Liver (tissue), 3 donors: ENCODE measurements around the gene BCL7C.

Source experiments
- CTCF ChIP-seq: fragments of 150-350 bp; IDR thresholded peaks from 2 replicates; pipeline ENCODE4 v1.5.1; 2017; ENCODE audit warnings: improper control_type of control experiment, low read depth, low read length; ENCODE audit not compliant: missing input control
- FOXA1 ChIP-seq: IDR thresholded peaks from 2 replicates; pipeline ENCODE4 v1.6.1; 2016; ENCODE audit warnings: antibody characterized with exemption
- HNF4A ChIP-seq, 2 donors: conservative IDR thresholded peaks; 2 replicates each; pipeline ENCODE4 v1.6.1; 2016; ENCODE audit warnings: antibody characterized with exemption in 2 of 2, mild to moderate bottlenecking in 2 of 2
- RAD21 ChIP-seq, 2 donors: IDR thresholded peaks; 2 replicates each; pipeline ENCODE4 v1.6.1; 2016; ENCODE audit warnings: antibody characterized with exemption in 2 of 2, mild to moderate bottlenecking in 2 of 2
- TAF1 ChIP-seq: conservative IDR thresholded peaks from 2 replicates; pipeline ENCODE4 v1.6.1; 2016; ENCODE audit warnings: antibody characterized with exemption, mild to moderate bottlenecking
- donor health status: healthy.
- donor health status: healthy.

DNA sequence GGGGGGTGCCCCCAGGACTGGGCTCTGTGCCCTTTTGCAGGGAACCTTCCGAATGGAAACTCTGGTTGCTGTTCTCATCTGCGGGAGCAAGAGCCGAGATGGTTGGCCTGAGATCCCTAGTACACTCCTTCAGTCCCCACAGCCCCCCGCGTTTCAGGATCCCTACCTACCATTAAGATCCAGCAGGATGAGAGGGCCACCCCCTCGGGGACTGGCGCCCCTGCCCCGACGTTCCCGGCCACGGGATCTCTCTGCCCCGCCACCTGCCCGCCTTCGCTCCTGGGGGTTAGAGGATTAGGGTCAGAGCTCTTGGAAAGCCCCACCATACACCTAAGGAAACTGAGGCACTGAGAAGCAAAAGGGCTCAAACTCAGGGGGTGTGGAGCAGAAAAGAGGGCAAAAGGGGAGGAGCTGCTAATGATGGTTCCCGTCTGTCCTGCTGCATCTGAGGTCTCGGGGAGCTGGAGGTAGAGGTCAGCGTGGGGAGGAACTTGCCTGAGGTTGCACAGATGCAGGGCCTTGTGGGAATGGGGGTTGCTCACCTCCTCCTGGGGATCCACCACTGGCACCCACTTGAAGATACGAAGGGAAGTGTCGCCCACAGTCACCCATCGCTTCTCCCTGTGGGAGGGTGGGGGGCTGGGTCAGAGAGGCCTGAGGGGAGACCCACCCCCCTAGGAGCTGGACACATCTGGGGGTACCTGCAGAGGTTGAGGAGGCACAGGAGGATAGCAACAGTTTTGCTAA is 1.0 kb downstream of the BCL7C start:
- no peak for TF ChIP-seq CTCF
- TF ChIP-seq FOXA1: no peak
- no peak for TF ChIP-seq TAF1
- no peak for TF ChIP-seq HNF4A (conservative IDR thresholded peaks at IDR 0.05)
- no peak for TF ChIP-seq RAD21 (IDR thresholded peaks at IDR 0.05)
